Activated naive CD4-positive, alpha-beta T cell treated with Interleukin-2 at 50 U/mL for 16 hours (primary cell): ENCODE measurements around the gene GNB2.
A peak's percentile ranks its signal among the peaks of the same experiment; 100 is the strongest.
"Not testable (repeated sequence)": the region's sequence is repeated elsewhere in the genome, so short reads cannot be mapped to it uniquely, and the experiment has no call there.

ENCODE experiments used
- DNase-seq: peaks from one replicate; pipeline ENCODE4 v3.0.0-alpha.2; 2020

GNB2 gene

DNA sequence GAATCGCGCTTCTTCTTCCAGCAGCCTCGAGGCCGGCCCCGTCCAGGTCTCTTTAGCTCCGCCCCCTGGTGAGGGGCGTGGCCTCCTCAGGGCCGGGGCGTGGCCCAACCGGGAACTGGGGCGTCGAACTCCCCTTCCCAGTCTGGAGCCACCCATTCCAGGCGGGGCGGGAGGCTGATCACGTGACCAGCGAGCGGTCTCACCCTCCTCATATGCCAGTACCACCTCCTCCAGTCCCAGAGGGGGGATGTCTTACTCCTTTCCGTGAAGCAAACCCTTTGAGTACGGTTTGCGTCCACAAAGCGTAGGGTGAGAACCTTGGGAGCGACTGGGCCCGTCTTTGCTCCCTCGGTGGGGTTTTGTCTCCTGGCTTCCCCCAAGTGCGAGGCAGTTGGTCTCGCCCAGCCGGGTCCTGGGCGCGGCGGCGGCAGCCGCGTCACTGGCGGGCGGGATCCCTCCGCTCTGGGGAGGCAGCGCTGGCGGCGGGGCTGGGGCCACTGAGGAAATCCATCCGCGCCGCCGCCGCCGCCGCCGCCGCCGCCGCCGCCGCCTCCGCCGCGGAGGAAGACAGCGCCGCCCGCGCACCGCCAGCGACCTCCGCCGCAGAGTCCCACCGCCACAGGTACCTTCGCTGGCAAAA, at the start of gene GNB2:
GNB2 (plus strand) TSS at position 439 of the 640 bp plus-strand sequence. CDS start 2,526 bp downstream, outside the sequence.
- DNase-seq, result peak; percentile 99

- no peak for DNase-seq
Observed at GRCh38 chr7:100623951-100624824, 49.4 kb upstream of the GNB2 start.

DNA sequence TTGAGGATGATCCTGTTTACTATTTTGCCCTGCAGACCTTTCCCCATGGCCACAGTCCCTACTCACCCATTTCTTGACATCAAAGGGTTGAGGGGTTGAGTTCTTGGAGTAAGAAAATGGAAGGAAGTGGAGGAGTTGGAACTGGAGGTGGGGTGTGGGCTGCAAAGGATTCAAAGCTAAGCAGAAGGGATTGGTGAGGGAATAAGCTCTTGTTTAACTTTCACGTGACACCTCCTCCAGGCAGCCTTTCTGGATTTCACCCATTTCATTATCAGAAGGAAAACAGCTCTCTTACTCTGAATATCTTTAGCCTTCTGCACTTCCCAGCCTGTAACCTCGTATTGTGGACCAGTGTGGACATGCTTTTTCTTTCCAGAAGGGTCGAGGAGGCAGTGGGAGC, 47.5 kb upstream of the GNB2 start:
- no peak for DNase-seq

GRCh38 chr7:100626530-100627237, 46.9 kb upstream of the GNB2 start:
- peak; percentile 86 for DNase-seq

DNA sequence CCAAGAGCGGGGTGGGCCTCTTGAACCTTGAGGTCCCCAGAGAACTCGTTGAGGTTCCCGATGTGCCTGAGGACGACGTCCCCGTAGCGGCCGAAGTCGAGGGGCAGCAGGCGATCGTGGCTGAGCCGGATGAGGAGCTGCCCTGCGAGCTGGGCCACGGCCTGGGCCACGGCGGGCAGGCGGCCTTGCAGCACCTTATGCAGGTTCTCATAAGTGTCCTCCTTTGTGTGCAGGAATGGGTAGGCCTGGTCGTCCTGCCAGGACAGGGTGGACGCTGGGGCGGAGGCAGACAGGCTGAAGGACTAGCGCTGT, 46.3 kb upstream of the GNB2 start:
- no peak for DNase-seq

GRCh38 chr7:100629117-100629716, 44.3 kb upstream of the GNB2 start:
- peak; percentile 13 for DNase-seq

- DNase-seq, result no peak
Observed at GRCh38 chr7:100630066-100630465, 43.5 kb upstream of the GNB2 start.

DNA sequence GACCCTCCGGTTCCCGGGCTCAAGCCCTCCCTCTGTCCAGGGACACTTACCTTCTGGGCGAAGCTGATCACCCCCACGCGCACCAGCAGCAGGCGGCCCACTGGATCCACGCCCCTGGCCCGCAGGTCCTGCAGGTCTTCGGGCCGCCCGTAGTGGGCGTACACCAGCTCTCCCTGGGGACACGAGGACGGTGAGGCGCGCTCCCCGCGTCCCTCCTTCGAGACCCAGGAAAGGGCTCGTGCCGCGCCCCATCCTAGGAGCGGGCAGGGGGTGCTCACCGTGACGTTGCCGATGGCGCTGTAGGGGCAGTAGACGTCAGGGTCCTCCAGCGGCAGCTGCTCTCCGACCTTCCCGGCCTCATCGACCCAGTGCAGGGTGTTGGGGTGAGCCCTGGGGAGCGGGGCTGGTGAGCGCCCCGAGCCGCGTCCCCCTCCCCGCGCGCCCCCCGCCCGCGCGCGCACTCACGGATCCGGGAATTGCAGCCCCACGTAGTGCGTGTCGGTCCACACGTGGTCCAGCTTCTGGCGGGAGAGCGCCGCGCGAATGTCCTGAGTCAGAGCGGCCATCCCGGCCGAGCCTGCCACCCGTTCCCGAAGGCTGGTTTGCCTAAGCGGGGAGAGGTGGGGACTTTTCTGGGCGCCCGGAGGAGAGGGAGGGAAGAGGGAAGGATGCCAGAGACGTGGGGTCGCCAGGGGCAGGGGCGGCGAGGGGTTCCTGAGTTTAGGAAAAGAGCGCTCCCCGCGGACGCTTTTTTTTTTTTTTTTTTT, 40.4 kb upstream of the GNB2 start:
- DNase-seq, result peak; percentile 70

GRCh38 chr7:100639995-100640516, 33.5 kb upstream of the GNB2 start:
- no peak for DNase-seq

DNA sequence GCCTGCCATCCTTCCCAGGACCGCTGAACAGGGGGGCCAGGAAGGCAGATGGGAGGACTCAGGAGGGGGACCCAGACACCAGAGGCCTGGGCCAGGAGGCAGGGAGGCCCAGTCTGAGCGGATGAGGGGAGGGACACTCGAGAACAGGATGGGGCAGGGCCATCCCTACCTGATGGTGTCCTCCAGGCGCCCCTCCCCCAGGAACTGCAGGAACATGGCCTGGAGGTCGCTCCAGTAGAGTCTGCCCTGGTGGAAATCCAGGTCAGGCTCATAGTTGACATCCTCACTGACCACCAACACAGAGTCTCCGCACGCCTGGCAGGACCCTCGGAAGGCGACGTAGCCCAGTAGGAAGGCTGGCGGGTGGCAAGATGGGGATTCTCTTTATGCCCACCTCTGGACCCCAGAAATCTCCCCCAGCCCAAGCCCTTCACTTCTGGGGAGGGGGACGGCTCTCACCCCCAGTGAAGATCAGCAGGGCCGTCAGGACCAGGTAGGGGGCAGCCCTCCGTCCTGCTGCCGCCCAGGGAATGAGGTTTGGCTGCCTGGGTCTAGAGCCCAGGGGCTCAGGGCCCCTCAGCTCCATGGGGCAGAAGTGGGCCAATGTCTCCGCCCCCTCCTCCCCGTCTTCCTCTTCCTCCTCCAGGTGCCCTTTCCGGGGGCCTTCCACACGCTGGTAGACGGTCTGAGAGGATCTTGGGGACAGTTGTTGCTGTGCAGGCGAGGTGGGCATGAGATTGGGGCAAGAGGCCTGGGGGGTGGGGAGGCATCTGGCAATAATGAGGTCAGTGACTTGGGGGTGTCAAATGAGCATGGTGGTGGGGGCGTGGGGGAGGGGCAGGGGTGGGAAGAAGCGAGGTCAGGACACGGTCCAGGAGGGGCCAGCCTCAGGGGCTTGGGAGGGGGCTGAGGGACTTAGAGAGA, 32.8 kb upstream of the GNB2 start:
- DNase-seq, result no peak

DNA sequence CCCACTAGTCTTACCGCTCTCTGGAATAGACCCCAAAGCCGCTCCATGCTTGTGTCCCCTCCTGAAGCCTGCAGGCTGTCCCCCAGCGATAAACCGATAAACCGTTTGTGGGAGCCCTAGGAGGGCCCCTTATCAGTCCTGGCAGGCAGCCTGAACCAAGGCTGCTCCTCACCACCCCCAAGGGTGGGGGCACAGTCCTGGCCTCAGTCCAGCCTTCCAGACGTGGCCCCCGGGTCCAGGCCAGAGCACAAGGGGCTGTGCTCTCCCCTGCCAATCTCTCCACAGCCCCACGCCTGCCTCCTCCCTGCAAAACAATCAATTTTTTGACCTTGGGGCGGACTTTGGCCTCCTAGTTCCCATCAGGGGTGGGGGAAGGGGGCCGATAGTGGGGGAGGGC, 32.1 kb upstream of the GNB2 start, which contains the start of gene TFR2:
TFR2 (minus strand) TSS at position 90 of the 397 bp plus-strand sequence; CDS start at position 47, 43 bp downstream.
- DNase-seq, result no peak

DNA sequence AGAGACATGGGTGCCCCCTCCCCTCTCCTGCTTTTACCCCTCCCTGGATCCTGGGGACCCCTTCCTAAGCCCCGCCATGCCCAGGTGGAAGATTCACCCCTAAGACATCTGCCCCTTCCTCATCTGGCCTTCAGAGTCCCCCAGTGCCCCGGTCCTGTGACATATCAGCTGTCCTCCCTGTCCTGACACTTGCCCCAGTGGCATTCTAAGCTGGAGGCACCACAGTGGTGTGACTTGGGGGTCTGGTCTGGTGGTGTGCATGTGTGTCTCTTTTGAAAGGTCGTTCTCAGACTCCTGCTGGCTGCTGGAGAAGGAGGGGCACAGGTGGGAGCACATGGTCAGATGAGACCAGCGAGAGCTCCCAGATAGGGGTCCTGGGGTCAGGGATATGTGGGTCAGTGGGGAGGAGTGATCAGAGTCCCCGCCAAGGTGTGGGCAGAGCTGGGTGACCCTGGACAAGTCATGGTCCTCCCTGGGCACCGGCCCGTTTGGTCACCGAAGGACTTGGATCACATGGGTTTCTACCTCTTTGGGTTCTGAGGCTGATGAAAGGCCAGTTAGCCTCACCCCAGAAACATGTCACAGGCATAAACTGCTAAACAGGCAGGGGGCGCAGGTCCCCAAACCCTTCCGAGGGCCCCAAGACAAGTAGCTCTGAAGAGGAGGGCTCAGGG, 31.5 kb upstream of the GNB2 start:
- DNase-seq, result no peak

- DNase-seq, result peak; percentile 11
Observed at GRCh38 chr7:100642534-100642907, 31.0 kb upstream of the GNB2 start.

GRCh38 chr7:100649826-100650565, 23.5 kb upstream of the GNB2 start:
- DNase-seq, result no peak

DNA sequence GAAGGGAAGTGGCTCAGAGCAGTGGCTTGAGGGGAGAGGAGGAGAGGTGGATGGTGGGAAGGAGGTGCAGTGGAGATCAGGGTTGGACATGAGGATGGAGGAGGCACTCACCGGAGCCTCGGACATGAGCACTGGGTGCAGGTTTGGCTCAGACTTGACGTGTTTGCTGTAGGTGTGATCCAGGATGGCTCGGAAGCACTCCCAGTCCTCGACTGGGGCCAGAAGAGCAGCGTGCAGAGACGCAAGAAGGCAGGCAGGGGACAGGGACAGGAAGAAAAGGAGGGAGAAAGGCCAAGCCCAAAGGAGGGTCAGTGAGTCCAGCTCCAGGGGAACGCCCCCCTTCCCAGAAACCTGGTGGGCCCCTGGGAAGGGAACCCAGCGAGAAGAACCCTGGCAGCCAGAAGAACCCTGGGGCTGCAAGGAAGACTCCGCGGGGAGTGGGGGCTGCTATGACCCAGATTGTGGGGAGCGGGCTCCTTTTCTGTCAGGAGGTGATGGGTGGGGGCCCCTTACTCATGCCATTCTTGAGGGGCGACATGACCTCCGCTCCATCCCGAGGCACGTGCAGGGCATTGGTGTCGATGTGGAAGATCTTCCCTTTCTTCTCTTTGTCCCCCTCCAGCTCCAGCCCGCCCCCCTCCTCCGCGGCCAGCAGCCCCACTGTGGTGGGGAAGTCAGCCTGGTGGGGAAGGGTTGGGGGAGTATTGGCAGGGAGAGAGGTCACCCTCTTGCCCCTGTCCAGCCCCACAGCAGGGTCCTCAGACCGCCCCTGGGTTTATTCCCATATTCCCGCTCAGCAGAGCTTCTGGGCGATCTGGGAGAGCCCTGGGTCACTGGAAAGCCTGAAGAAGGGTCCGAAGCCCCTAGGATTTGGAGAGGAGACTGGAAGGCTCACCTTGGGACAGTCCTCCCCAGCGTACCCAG, 18.4 kb upstream of the GNB2 start:
- DNase-seq, result no peak

GRCh38 chr7:100655908-100656674, 17.4 kb upstream of the GNB2 start, which contains the start of gene ACTL6B:
TSS of gene ACTL6B (minus strand) at chr7:100656448. CDS start at chr7:100656354, 94 bp downstream.
- peak; percentile 54 for DNase-seq

DNA sequence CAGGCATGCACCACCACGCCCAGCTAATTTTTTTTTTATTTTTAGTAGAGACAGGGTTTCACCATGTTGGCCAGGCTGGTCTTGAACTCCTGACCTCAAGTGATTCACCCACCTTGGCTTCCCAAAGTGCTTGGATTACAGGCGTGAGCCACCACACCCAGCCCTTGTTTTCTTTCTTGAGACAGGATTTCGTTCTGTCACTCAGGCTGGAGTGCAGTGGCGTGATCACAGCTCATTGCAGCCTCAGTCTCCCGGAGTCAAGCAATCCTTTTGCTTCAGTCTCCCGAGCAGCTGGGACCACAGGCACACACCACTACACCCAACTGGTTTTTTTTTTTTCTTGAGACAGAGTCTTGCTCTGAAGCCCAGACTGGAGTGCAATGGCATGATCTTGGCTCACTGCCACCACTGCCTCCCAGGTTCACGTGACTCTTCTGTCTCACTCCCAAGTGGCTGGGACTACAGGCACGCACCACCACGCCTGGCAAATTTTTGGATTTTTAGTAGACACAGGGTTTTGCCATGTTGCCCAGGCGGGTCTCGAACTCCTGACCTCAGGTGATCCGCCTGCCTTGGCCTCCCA, 11.3 kb upstream of the GNB2 start:
- not testable (repeated sequence) for DNase-seq
